Prostate gland (tissue), 2 donors: ENCODE data around the gene MRPL49. TPM values are rescaled to one million over a fixed set of nuclear protein-coding genes. Genes with fewer than 3 reads are reported as not detected.

Experiments
- DNase-seq: peaks from one replicate; pipeline ENCODE4 v3.0.0-alpha.2; 2019; ENCODE audit warnings: low spot score
- H3K27ac ChIP-seq, 2 donors: fragments of 200-600 bp; sonication (generic); 2 replicates each; pipeline ENCODE4 v1.5.1; 2017 to 2019
- H3K27me3 ChIP-seq: fragments of 200-600 bp; sonication (generic); replicated peaks from 2 replicates; pipeline ENCODE4 v1.5.1; 2019; ENCODE audit not compliant: insufficient read depth
- H3K36me3 ChIP-seq, 2 donors: fragments of 200-600 bp; sonication (generic); 1 replicate in 1 of 2; 2 replicates in 1 of 2; pipeline versions ENCODE4 v1.5.1 to v1.8.1; 2017 to 2019
- H3K4me1 ChIP-seq: fragments of 200-600 bp; sonication (generic); replicated peaks from 2 replicates; pipeline ENCODE4 v1.5.1; 2019
- H3K4me3 ChIP-seq, 2 donors: fragments of 200-600 bp; sonication (generic); 2 replicates each; pipeline ENCODE4 v1.5.1; 2017 to 2019
- H3K9me3 ChIP-seq: fragments of 200-600 bp; sonication (generic); 2 replicates; pipeline ENCODE4 v1.5.1; 2017
- CTCF ChIP-seq, 4 experiments: fragments of 200-600 bp in 2 of 4; fragments of 450-650 bp in 2 of 4; sonication (generic) in 2 of 4; IDR thresholded peaks; 1 replicate in 3 of 4; 2 replicates in 1 of 4; pipeline ENCODE4 v1.5.1; 2016 to 2019; ENCODE audit warnings: antibody characterized with exemption in 4 of 4, mild to moderate bottlenecking in 2 of 4, moderate library complexity in 2 of 4
- POLR2A ChIP-seq: fragments of 450-650 bp; IDR thresholded peaks from one replicate; pipeline ENCODE4 v1.6.1; 2016; ENCODE audit warnings: antibody characterized with exemption, mild to moderate bottlenecking
- POLR2AphosphoS5 ChIP-seq: sonication (generic); formaldehyde crosslinking; IDR thresholded peaks from one replicate; pipeline ENCODE4 v1.6.1; 2017; ENCODE audit warnings: antibody characterized with exemption
- WGBS: methylation state at CpG from one replicate; pipeline ENCODE4 v1.1.5; 2018; 5-methylcytosine and 5-hydroxymethylcytosine counted together
- intact Hi-C: fragments of 100-400 bp; cut with DNase I; formaldehyde crosslinking; loops from one replicate; pipeline ENCODE4 v1.14.2; 2022
- total RNA-seq, 2 donors: library from RNA; depleted of rRNA; stranded (reverse); fragments of >200 nt; gene quantifications; one replicate each; pipeline ENCODE4 v1.1.0, GENCODE V29; 2016

Gene MRPL49
- total RNA-seq, 2 donors from 2014 or later: 99.9 to 113 TPM

GRCh38 chr11:65085446-65085845, 36.7 kb upstream of the MRPL49 start:
- TF ChIP-seq CTCF (IDR thresholded peaks at IDR 0.05): no peak
- no peak for TF ChIP-seq POLR2A
- TF ChIP-seq POLR2AphosphoS5: no peak
- no peak for DNase-seq
- Histone ChIP-seq H3K27me3 (no peaks in the 10 kb centered on the region), H3K4me3 (no peak overlapping the region), H3K4me1 (peaks cover 5% of the 10 kb centered on the region), H3K27ac (no peak overlapping the region), H3K9me3 (no peaks in the 10 kb centered on the region), H3K36me3 (peaks cover 0 to 5% of the 10 kb centered on the region in 2 donors)
- WGBS: 92% methylated on average over 4 of the region's 4 CpGs
- intact Hi-C loops: no loop called here

GRCh38 chr11:65086809-65087208, 35.3 kb upstream of the MRPL49 start:
- DNase-seq: no peak
- TF ChIP-seq CTCF (IDR thresholded peaks at IDR 0.05): no peak
- TF ChIP-seq POLR2A: no peak
- Histone ChIP-seq H3K9me3 (no peaks in the 10 kb centered on the region), H3K4me1 (peaks cover 5% of the 10 kb centered on the region), H3K36me3 (peaks cover 0 to 5% of the 10 kb centered on the region in 2 donors), H3K4me3 (no peak overlapping the region), H3K27me3 (no peaks in the 10 kb centered on the region), H3K27ac (no peak overlapping the region)
- WGBS: 92% methylated on average over 9 of the region's 9 CpGs
- intact Hi-C loops: no loop called here

- no peaks in the 10 kb centered on the region for H3K9me3 ChIP-seq
- 91% methylated on average over 11 of the region's 11 CpGs for WGBS
Observed at GRCh38 chr11:65087216-65087615, 34.9 kb upstream of the MRPL49 start.

GRCh38 chr11:65087827-65088226, 34.3 kb upstream of the MRPL49 start:
- TF ChIP-seq POLR2AphosphoS5 (no peak), POLR2A (no peak), CTCF (IDR thresholded peaks at IDR 0.05) (no peak)
- H3K4me1 ChIP-seq: peaks cover 5% of the 10 kb centered on the region
- DNase-seq: no peak
- intact Hi-C loops: no loop called here
- no peak overlapping the region for H3K4me3 ChIP-seq
- peaks cover 0 to 5% of the 10 kb centered on the region in 2 donors for H3K36me3 ChIP-seq
- H3K27me3 ChIP-seq: no peaks in the 10 kb centered on the region
- WGBS: 96% methylated on average over 15 of the region's 15 CpGs
- no peak overlapping the region for H3K27ac ChIP-seq
- no peaks in the 10 kb centered on the region for H3K9me3 ChIP-seq

More at GRCh38 chr11:65087216-65087615, 34.9 kb upstream of the MRPL49 start:
- TF ChIP-seq CTCF (IDR thresholded peaks at IDR 0.05) (no peak), POLR2A (no peak), POLR2AphosphoS5 (no peak)
- H3K36me3 ChIP-seq: peaks cover 0 to 5% of the 10 kb centered on the region in 2 donors
- no peak for DNase-seq
- no peak overlapping the region for H3K27ac ChIP-seq
- intact Hi-C loops: no loop called here
- no peak overlapping the region for H3K4me3 ChIP-seq
- no peaks in the 10 kb centered on the region for H3K27me3 ChIP-seq
- peaks cover 5% of the 10 kb centered on the region for H3K4me1 ChIP-seq

GRCh38 chr11:65089621-65090020, 32.5 kb upstream of the MRPL49 start:
- TF ChIP-seq POLR2A (no peak), POLR2AphosphoS5 (no peak), CTCF (IDR thresholded peaks at IDR 0.05) (no peak)
- intact Hi-C loops: no loop called here
- 88% methylated on average over 4 of the region's 4 CpGs for WGBS

More at GRCh38 chr11:65089621-65090020, 32.5 kb upstream of the MRPL49 start:
- Histone ChIP-seq H3K36me3 (peaks cover 0 to 5% of the 10 kb centered on the region in 2 donors), H3K4me3 (no peak overlapping the region), H3K9me3 (no peaks in the 10 kb centered on the region), H3K4me1 (peaks cover 5% of the 10 kb centered on the region), H3K27me3 (no peaks in the 10 kb centered on the region), H3K27ac (no peak overlapping the region)
- DNase-seq: no peak
